Measurements from ENCODE around the gene CLCN6.

DNA sequence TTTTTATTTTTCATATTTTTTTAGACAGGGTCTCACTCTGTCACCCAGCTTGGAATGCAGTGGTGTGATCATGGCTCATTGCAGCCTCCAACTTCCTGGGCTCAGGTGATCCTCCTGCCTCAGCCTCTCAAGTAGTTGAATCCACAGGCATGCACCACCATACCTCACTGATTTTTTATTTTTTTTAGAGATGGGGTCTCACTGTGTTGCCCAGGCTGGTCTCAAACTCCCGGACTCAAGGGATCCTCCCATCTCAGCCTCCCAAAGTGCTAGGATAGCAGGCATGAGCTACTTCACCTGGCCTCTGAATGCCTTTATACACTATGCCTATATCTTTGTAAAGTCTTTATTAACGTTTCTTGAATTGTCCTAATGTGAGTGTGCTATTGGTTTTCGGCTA lies 63.1 kb downstream of the CLCN6 start:
- no peak for TF ChIP-seq POLR2A (IDR thresholded peaks at IDR 0.05; ENCODE audit: extremely low read depth, insufficient read length)
- TF ChIP-seq, protein P1, sequence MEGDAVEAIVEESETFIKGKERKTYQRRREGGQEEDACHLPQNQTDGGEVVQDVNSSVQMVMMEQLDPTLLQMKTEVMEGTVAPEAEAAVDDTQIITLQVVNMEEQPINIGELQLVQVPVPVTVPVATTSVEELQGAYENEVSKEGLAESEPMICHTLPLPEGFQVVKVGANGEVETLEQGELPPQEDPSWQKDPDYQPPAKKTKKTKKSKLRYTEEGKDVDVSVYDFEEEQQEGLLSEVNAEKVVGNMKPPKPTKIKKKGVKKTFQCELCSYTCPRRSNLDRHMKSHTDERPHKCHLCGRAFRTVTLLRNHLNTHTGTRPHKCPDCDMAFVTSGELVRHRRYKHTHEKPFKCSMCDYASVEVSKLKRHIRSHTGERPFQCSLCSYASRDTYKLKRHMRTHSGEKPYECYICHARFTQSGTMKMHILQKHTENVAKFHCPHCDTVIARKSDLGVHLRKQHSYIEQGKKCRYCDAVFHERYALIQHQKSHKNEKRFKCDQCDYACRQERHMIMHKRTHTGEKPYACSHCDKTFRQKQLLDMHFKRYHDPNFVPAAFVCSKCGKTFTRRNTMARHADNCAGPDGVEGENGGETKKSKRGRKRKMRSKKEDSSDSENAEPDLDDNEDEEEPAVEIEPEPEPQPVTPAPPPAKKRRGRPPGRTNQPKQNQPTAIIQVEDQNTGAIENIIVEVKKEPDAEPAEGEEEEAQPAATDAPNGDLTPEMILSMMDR (IDR thresholded peaks at IDR 0.05; ENCODE audit: low read depth, low read length) = no peak

All from NB4 (cell line).